Esophagus muscularis mucosa (tissue), 3 donors: Measurements from ENCODE around the gene PTAR1.

Source experiments
- POLR2A ChIP-seq: fragments of 450-650 bp; IDR thresholded peaks from one replicate; pipeline ENCODE4 v1.6.1; 2017; ENCODE audit warnings: antibody characterized with exemption, moderate library complexity, mild to moderate bottlenecking, low read depth
- TF ChIP-seq, protein P1 (sequence below), 3 experiments: fragments of 200-600 bp in 2 of 3; fragments of 450-650 bp in 1 of 3; sonication (generic) in 2 of 3; IDR thresholded peaks; one replicate each; pipeline ENCODE4 v1.5.1; 2017 to 2019; ENCODE audit warnings: antibody characterized with exemption in 3 of 3, mild to moderate bottlenecking in 2 of 3, moderate library complexity in 1 of 3

DNA sequence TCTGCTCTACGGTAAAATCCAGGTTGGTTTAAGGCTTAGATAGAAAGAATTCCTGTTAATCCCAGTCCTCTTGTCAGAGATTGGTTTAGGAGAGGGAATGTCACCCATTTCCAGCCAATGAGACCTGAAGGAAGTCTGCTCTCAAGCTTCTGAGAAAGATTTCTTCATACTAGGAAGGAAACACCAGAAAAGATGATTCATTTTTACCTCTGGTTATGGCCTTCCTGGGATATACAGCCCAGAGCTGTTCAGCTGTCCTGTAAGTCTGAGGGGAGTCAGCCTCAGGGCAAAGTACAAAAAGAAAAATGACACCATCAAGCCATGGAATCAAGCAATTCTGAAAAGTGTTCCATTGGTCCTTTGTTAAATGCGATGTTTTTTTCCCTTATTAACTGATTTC lies 42.2 kb upstream of the PTAR1 start:
- no peak for TF ChIP-seq POLR2A
- TF ChIP-seq, protein P1, sequence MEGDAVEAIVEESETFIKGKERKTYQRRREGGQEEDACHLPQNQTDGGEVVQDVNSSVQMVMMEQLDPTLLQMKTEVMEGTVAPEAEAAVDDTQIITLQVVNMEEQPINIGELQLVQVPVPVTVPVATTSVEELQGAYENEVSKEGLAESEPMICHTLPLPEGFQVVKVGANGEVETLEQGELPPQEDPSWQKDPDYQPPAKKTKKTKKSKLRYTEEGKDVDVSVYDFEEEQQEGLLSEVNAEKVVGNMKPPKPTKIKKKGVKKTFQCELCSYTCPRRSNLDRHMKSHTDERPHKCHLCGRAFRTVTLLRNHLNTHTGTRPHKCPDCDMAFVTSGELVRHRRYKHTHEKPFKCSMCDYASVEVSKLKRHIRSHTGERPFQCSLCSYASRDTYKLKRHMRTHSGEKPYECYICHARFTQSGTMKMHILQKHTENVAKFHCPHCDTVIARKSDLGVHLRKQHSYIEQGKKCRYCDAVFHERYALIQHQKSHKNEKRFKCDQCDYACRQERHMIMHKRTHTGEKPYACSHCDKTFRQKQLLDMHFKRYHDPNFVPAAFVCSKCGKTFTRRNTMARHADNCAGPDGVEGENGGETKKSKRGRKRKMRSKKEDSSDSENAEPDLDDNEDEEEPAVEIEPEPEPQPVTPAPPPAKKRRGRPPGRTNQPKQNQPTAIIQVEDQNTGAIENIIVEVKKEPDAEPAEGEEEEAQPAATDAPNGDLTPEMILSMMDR (IDR thresholded peaks at IDR 0.05), result no peak
